Parathyroid adenoma (tissue), 2 donors: ENCODE data around the gene IL3RA.

Experiments
- H2AFZ ChIP-seq: fragments of 300-600 bp; sonication (generic); one replicate; pipeline ENCODE4 v1.7.0; 2017; ENCODE audit warnings: antibody characterized with exemption, mild to moderate bottlenecking
- H3K27ac ChIP-seq: fragments of 300-600 bp; sonication (generic); one replicate; pipeline ENCODE4 v1.7.0; 2017
- H3K27me3 ChIP-seq: fragments of 300-600 bp; sonication (generic); one replicate; pipeline ENCODE4 v1.7.0; 2017; ENCODE audit warnings: low read length; ENCODE audit not compliant: control insufficient read depth, insufficient read depth
- H3K36me3 ChIP-seq: fragments of 300-600 bp; sonication (generic); one replicate; pipeline ENCODE4 v1.7.0; 2017; ENCODE audit warnings: low read length; ENCODE audit not compliant: control insufficient read depth, insufficient read depth
- H3K4me1 ChIP-seq: fragments of 300-600 bp; sonication (generic); one replicate; pipeline ENCODE4 v1.7.0; 2017; ENCODE audit warnings: control low read depth
- H3K4me2 ChIP-seq: fragments of 300-600 bp; sonication (generic); one replicate; pipeline ENCODE4 v1.7.0; 2017; ENCODE audit warnings: low read length
- H3K4me3 ChIP-seq: fragments of 300-600 bp; sonication (generic); one replicate; pipeline ENCODE4 v1.7.0; 2017; ENCODE audit warnings: low read depth, low read length
- H3K79me2 ChIP-seq: fragments of 300-600 bp; sonication (generic); one replicate; pipeline ENCODE4 v1.7.0; 2017; ENCODE audit warnings: control low read depth
- H3K9ac ChIP-seq: fragments of 300-600 bp; sonication (generic); one replicate; pipeline ENCODE4 v1.7.0; 2017; ENCODE audit warnings: mild to moderate bottlenecking
- H3K9me3 ChIP-seq: fragments of 300-600 bp; sonication (generic); one replicate; pipeline ENCODE4 v1.7.0; 2017; ENCODE audit warnings: low read length; ENCODE audit not compliant: control insufficient read depth
- TF ChIP-seq, protein P1 (sequence below): fragments of 300-600 bp; sonication (generic); IDR thresholded peaks from one replicate; pipeline ENCODE4 v1.7.0; 2017; ENCODE audit warnings: antibody characterized with exemption, mild to moderate bottlenecking
- donor health status: primary hyperparathyroidism.

The IL3RA gene

DNA sequence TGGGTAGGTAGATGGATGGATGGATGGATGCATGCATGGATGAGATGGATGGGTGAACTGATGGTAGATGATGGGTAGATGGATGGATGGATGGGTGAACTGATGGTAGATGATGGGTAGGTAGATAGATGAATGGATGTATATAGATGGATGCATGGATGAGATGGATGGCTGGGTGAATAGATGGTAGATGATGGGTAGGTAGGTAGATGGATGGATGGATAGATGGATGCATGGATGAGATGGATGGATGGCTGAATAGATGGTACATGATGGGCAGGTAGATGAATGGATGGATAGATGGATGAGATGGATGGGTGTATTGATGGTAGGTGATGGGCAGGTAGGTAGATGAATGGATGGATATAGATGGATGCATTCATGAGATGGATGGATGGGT, 70.5 kb downstream of the IL3RA start:
- H3K9me3 ChIP-seq: no peaks in the 10 kb centered on the region
- H2AFZ ChIP-seq: no peak overlapping the region
- H3K4me3 ChIP-seq: no peak overlapping the region
- no peaks in the 10 kb centered on the region for H3K4me1 ChIP-seq
- H3K36me3 ChIP-seq: no peaks in the 10 kb centered on the region
- no peak overlapping the region for H3K4me2 ChIP-seq
- no peak overlapping the region for H3K27ac ChIP-seq
- no peak overlapping the region for H3K9ac ChIP-seq
- peaks cover 3% of the 10 kb centered on the region for H3K79me2 ChIP-seq
- TF ChIP-seq, protein P1, sequence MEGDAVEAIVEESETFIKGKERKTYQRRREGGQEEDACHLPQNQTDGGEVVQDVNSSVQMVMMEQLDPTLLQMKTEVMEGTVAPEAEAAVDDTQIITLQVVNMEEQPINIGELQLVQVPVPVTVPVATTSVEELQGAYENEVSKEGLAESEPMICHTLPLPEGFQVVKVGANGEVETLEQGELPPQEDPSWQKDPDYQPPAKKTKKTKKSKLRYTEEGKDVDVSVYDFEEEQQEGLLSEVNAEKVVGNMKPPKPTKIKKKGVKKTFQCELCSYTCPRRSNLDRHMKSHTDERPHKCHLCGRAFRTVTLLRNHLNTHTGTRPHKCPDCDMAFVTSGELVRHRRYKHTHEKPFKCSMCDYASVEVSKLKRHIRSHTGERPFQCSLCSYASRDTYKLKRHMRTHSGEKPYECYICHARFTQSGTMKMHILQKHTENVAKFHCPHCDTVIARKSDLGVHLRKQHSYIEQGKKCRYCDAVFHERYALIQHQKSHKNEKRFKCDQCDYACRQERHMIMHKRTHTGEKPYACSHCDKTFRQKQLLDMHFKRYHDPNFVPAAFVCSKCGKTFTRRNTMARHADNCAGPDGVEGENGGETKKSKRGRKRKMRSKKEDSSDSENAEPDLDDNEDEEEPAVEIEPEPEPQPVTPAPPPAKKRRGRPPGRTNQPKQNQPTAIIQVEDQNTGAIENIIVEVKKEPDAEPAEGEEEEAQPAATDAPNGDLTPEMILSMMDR: no peak
- H3K27me3 ChIP-seq: no peaks in the 10 kb centered on the region

DNA sequence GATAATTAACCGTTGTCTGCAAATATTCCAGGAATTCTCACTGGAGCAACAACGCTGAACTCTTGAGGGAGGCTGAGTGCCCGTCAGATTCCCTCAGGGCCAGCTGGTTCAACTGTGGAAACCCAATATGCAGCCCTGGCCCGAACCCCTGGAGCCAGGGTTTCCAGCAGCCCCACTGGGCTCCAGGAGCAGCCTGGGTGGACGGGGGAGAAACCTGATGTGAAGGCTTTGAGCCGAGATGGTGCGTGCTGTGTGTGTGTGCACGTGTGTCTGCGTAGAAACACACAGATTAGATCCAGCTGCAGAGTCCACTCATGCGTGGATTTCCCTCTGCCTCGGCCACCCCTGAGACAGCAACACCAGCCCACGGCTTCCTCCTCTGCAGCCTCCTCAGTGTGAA, 74.7 kb downstream of the IL3RA start:
- Histone ChIP-seq H3K27me3 (no peaks in the 10 kb centered on the region), H3K9me3 (no peaks in the 10 kb centered on the region), H3K79me2 (no peaks in the 10 kb centered on the region), H3K4me3 (no peak overlapping the region), H3K4me1 (no peaks in the 10 kb centered on the region), H3K36me3 (no peaks in the 10 kb centered on the region), H3K27ac (no peak overlapping the region), H3K9ac (no peak overlapping the region), H2AFZ (no peak overlapping the region), H3K4me2 (no peak overlapping the region)
- TF ChIP-seq, protein P1: no peak

DNA sequence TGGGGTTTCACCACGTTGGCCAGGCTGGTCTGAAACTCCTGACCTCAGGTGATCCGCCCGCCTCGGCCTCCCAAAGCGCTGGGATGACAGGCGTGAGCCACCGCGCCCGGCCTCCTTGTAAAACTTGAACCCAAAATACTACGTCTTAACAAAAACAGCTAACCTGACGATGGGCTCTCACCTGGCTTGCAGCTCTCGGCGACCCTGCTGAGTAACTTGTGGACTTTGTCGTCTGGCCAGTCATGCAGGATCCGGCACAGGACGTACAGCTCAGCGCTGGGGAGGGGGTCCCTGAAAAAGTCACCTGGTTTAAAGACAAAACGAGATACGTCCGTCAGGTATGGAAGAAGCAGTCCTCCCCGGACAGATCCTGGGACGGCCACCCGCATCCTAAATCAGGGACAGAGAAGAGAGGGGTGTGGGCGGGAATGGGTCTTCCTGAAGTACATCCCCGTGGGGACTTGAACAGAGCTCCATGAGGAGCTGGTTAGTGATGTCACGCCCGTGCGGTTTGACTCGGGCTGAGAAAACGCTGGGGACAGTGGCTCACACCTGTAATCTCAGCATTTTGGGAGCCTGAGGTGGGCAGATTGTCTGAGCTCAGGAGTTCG, 76.1 kb downstream of the IL3RA start:
- TF ChIP-seq, protein P1: no peak
- no peaks in the 10 kb centered on the region for H3K36me3 ChIP-seq
- H3K79me2 ChIP-seq: no peaks in the 10 kb centered on the region

DNA sequence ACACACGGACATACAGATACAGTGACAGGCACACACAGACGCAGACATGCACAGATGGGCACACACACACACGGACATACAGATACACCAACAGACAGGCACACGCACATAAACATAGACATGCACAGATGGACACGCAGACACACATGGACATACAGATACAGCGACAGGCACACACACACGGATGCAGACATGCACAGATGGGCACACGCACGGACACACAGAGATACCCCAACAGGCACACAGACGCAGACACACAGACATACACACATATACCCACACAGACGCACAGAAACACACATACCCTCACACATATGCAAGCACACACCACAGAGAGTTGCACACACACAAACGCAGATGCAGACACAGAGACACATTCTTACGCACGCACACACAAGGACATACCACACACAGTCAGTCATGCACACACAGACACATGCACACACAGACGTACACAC, 79.8 kb downstream of the IL3RA start:
- no peak overlapping the region for H3K4me2 ChIP-seq
- no peak overlapping the region for H3K9ac ChIP-seq
- H3K27ac ChIP-seq: no peak overlapping the region
- no peak overlapping the region for H3K4me3 ChIP-seq
- no peaks in the 10 kb centered on the region for H3K27me3 ChIP-seq
- TF ChIP-seq, protein P1: no peak
- H2AFZ ChIP-seq: no peak overlapping the region
- H3K79me2 ChIP-seq: no peaks in the 10 kb centered on the region
- no peaks in the 10 kb centered on the region for H3K9me3 ChIP-seq
- H3K4me1 ChIP-seq: no peaks in the 10 kb centered on the region
- no peaks in the 10 kb centered on the region for H3K36me3 ChIP-seq

More for the DNA sequence above, 76.1 kb downstream of the IL3RA start:
- no peaks in the 10 kb centered on the region for H3K27me3 ChIP-seq
- H3K4me3 ChIP-seq: no peak overlapping the region
- H3K4me1 ChIP-seq: no peaks in the 10 kb centered on the region
- no peak overlapping the region for H3K9ac ChIP-seq
- H3K4me2 ChIP-seq: no peak overlapping the region
- H2AFZ ChIP-seq: no peak overlapping the region
- H3K9me3 ChIP-seq: no peaks in the 10 kb centered on the region
- no peak overlapping the region for H3K27ac ChIP-seq
